DMS79 (cell line): ENCODE measurements around the gene NPFFR1.

ENCODE experiments used
- DNase-seq: peaks from one replicate; lab custom pipeline; 2025; lab: John Stamatoyannopoulos, UW

Gene NPFFR1, protein sequence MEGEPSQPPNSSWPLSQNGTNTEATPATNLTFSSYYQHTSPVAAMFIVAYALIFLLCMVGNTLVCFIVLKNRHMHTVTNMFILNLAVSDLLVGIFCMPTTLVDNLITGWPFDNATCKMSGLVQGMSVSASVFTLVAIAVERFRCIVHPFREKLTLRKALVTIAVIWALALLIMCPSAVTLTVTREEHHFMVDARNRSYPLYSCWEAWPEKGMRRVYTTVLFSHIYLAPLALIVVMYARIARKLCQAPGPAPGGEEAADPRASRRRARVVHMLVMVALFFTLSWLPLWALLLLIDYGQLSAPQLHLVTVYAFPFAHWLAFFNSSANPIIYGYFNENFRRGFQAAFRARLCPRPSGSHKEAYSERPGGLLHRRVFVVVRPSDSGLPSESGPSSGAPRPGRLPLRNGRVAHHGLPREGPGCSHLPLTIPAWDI

DNA sequence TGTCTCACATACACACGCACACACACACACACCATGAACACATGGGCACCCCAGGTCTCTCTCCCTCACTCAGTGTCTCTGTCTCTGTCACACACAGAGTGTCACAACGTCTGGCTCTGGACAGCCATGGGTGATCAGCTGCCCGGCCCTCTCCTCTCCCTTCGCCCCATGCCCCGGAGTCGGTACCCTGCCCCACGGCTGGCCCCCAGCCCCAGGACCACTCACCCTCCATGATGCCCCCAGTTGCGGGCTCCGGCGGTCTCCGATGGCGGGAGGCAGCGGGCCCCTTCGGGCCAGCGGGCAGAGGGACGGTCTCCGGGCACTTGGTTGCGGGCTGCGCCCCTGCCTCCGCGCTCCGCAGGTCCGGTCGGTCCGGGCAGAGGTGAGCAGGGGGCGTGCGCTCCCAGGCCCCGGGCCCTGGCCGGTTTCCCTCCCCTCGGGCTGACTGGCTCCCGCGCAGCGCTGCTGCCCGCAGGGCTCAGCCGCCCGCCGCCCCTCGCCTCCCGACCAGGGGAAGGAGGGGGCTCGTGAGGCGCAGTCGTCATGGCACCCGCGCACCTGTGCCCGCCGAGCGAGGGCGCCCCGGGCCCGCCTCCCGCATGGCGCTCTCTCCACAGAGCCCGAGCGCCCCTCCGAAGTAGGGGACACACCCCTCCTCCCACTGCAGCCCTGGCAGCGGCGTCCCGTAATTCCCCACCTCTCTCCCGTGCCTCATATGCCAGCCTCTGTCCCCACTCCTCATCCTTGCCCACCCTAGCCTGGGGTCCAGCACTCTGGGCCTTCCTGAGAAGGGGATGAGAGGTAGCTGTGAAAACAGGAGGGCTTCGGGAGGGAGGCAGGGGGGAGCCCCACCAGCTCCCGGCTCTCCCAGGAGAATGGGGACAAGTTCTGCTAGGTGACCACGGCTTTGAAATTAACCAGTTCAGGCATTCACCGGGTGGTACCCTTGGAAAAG lies at the start of gene NPFFR1:
TSS of gene NPFFR1 (minus strand) at position 560 of the 955 bp plus-strand sequence. CDS start at position 232, 328 bp downstream.
- peak; percentile 2 for DNase-seq

DNA sequence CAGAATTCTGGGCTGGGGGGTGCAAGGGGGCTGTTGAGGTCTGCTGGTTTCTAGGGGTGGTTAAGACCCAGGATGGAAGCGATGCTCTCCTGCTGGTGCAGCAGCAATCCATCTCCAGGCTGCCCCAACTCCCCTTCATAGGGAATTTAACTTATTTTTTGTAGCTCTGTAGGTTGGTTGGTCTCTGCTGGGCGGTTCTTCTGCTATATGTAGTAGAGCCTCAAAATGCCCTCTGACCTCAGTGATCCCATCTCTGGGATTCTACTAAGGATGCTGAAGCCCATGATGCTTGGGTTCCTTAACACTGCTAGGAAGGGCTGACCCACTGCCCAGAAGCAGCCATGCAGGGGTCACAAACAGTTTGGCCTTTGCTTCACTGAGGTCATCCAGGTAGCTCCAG lies 49.5 kb upstream of the NPFFR1 start:
- no peak for DNase-seq

DNA sequence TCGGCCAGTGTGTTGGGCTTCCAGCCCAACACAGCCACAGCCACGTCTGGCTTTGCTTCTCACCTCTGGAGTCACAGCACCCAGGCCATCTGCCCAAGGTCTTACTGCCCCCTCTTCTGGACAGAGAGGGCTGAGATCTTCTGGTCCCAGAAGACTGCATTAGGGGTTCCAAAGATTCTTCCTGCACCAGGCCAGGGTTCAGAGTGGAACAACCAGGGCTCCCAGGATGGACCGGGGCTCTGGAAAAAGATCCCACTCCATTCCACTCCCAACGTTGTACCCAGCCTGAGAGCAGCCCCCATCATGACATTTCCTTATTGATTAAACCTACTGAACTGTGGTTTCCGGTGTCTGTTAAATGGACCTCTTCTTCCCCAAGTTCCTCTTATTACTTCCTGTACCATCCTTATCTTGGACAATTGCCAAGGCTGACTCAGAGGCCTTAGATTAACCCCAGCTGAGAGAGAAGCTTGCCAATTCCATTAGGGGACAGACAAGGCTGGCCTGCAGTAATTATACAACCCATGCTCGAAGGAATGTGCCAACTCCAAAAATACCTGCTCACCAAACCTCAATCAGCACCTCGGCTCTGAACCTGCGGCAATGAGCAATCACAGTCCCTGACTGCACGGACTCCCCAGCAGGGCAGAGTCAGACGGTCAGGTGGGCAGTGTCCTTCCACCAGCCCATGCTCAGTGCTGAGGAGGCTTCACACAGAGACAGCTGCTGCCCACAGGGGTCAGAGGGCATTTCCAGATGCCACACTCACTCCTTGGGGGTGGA lies 47.9 kb upstream of the NPFFR1 start:
- peak; percentile 6 for DNase-seq

DNA sequence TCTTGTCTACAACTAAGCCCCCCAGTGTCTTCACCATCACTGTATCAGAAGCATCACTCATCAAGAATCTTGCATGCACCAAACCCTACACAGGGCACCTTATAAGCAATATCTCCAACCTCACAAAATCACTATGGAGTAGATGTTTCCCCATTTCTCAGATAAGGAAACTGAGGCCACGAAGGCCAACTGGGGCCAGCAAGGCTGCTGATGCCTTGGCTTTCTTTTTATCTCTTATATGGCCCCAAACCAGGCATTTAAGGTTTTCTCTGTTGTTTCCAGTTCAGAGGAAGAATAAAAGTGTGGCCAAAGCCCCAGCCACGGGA lies 47.3 kb upstream of the NPFFR1 start:
- DNase-seq = no peak

DNA sequence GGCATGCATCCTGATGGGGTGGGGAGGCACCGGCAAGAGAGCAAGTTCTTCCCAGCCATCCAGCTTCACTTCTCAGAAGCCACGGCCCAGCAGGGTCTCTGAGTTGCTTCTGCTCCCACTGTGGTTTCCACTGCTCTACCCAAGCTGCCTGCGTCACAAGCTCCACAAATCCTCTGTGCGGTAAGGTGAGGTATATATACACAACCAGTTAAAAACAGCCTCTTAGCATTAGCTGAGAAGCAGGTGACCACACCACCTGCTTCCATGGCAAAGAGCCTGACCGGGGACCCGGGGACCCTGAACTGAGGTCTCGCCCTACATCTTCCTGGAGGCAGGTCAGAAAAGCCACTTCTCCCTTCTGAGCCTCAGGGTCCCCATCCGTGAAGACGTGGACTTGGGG lies 46.9 kb upstream of the NPFFR1 start:
- DNase-seq = no peak

DNA sequence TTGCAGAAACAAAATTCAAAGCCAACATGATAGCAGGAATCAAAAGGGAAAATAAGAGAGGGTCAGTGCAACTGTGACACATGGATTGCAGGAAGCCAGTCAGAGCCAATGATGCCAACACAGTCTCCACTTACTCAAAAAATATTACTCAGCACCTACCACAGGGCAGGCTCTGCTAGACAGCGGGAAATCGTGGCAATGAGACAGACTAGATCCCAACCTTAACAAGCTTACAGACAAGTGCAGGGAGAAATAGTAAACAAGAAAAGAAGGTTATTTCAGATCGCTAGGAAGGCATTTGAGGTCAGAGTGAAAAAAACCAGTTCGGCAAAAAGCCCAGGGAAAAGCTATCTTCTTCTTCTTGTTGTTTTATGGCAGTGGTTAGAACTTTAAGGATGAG lies 45.2 kb upstream of the NPFFR1 start:
- no peak for DNase-seq

DNA sequence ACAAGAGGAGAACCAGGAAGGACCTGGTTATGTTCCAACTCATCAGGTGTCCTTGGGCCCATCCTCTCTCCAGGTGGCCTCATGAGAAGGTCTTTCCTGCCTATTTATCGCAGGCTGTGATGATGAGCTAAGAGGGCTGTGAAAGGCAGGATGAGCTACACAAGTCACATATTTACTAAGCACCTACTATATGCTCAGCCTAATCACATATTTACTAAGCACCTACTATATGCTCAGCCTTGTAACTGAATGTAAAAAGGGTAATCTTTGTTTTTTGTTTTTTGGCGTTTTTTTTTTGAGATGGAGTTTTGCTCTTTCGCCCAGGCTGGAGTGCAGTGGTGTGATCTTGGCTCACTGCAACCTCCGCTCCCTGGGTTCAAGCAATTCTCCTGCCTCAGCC lies 44.2 kb upstream of the NPFFR1 start:
- DNase-seq = no peak

DNA sequence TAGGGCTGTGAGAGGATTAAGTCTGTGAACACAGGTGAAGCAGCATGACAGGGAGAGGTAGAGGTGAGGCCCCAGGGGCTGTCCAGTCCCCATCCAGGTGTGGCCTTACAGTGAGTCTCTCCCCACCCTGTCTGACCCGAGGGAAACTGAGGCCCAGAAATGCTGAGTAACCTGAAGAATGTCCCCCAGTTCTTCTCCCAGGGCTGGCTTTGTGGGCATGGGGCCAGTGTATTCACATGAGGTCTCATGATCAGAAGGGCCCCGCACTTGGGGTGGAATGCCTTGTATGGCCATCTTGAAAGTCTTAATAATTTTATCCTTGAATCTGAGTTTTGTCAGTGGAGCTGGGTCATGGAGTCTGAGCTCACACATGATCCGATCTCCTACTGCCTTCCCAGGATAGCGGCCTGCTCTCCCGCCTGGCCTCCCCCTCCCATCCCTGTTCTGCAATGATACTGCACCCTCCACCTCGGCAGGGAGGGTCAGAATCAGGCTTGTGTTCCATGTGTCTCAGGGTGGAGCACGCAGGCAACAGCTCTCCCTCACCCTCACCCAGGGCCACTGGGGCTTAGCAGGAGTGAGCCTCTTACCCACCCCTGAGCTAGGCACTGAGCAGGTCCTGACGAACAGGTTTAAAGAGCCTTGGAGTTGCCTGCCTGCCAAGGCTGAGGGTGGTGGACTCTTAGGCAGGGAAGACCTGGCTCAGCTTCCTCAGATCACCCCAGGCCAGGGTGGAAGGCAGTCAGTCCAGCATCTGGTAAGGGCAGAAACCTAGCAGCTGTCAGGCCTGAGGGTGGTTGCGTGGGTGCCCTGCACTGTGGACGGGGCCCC lies 41.4 kb upstream of the NPFFR1 start:
- DNase-seq = no peak

DNA sequence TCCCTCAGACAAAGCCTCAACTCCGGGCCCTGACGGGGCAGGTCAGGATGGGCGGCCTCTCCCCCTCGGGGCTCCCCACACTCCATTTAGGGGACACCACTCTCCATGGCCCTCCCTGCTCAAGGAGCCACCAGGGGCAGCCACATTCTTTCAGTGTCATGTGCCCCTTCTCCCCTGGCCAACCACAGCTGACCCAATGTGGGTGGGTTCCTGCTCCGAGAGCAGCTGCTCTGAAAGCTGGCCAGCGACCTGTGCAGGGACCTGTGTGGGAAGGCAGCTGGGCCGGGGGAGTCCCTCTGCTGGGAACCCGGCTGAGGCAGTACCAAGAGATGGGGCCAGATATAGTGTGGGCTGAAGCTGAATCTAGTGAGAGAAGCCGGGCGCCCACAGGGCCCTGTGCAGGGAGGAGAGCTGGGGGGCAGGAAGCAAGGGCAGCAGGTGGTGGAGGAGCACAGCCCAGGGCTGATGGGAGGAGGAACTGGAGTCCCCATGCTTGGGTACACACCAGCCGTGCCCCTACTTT lies 40.6 kb upstream of the NPFFR1 start:
- no peak for DNase-seq

DNA sequence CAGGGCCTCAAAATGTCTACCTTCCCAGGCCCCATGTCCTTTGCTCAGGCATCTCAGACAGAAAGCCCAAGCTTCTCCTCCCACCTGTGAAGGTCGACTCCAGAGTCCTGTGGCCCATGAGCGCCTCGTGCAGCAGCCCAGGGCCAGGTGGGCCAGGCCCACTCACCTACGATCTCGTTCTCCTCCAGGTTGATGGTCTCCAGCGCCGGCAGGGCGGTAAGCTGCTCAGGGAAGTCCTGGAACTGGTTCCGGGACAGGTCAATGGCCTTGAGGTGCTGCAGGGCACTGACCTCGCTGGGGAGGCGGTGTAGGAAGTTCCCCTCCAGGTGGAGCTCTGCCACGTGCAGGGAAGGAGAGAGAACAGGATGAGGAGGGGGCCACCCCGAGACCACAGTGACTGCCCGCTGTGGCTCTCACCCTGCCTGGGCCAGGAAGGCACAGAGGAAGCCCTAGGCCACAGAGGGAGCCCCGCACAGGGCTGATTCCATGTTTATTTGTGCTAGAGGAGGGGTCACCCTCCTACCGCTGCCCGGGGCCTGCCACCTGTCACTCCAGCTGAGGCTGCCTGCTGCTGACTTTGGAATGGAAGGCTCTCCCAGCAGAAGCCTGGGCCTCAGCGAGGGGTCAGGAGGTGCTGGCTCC lies 40.0 kb upstream of the NPFFR1 start:
- no peak for DNase-seq

DNA sequence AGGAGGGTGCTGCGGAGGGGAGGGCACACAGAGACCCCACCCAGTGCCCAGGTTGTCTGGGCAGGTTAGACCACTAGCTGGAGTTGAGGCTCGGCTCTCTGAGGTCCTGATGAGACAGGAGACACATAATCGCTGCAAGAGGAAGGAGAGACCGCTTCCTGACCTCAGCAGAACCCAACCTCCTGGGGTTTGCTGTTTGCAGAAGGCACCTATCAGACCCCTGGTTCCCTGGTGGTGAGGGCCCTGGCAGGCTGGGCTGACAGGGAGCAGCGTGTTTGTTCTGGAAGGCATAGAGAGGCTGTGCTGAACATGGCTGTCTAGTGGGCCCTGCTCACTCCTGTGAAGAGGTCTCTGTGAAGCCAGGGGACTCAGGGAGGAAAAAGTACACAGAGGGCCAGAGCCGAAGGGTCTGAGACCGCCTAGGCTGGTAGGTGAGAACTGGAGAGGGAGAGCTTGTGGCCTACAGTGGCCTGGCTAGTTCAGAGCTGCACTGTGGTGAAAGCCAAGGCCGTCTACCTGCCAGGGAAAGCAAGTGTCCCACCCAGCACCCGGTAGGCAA lies 39.4 kb upstream of the NPFFR1 start:
- DNase-seq = no peak

DNA sequence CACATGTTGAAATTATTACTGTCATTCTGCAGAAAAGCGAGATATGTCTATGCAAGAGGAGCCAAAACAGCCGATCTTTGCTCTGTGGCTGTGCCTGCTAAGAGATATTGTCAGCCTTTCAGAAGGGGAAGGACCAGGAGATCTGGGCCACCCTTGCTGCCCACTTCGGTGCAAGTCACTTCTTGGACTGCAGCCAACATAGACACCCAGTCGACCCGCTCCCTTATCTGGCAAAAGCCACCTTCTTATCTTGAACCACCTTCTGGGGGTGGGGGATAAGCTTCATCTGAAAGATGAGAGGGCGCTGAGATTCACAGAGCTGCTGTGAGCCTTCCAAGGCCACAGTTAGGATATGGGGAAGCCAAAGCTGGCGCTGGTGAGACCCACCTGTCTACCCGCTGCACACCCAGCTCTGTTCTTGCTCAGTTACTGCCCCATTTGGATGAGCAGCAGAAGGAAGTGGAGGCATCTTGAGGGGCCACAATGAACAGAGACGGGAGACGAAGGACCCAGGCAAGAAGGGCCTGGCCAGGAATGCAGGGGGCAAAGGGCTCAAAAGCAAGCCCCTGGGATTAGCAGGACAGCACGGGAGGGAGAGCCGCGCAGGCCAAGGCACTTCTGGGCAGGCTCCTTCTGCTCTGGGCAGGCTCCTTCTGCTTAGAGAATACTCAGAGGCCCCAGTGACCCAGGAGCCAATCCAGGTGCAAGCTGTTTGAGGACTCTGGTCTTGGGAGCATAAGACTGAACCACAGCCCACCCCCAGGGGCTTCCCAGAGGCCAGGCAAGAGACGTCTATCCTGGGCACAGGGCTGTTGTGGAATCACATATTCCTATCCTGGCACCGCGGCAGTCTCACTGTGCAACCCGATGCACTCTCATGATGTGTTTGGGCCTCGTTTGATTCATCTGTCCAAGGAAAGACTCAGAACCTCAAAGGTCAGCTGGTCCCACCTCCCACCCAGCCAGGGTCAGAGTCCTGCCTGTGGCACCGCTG lies 38.4 kb upstream of the NPFFR1 start:
- DNase-seq = no peak

DNA sequence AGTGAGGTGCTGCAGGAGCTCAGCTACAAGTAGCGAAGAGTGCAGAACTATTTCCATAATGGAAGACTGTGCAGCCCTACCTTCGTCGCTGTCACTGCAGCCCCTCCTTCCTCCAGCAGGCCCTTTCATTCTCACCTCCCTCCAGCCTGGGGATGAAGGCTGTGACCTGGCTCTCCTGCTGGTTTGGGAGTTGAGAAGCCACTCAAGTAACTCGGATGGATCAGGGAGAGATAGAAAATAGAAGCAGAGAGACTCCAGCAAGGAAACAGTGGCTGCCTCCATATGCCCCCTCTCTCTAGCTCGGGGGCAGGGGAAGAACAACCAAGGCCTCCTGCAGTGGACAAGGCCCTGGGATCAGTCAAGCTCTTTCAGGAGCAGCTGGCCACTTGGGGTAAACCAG lies 37.4 kb upstream of the NPFFR1 start:
- DNase-seq = no peak

DNA sequence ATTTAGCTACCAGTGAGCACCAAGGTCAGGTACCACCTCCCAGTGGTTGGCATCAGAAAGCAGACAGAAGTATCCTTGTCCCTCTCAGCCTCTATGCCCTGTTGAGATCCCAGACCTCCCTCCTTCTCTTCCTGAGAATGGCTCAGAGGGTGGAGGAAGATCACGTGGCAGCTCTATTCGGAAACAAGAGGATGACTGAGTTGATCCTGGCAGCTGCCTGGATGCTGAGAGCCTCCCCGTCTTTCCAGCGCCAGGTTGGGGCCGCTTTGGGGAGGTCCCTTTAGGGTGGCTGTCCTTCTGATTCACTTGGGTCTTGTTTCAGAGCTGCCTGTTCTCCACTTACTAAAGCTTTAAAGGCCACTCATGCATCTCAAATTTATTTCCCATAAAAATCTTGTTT lies 36.9 kb upstream of the NPFFR1 start:
- peak; percentile 65 for DNase-seq

DNA sequence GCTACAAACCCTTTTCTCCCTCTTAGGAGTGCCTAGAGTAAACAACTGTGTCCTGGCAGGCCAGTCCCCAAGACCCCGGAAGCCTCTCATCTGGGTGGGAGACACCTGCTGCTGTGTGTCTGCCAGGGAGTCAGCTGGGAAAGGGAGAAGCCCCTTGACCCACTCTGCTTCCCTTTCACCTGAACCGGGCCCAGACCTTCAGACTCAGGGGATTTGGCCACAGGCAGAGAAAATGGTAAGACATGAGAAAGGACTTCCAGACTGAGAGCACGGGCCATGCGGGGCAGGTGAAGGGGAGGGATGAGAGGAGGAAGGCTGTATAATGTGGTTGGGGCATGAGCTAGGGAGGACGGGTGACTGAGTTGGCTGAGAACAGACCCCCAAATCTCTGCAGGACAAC lies 36.0 kb upstream of the NPFFR1 start:
- no peak for DNase-seq

DNA sequence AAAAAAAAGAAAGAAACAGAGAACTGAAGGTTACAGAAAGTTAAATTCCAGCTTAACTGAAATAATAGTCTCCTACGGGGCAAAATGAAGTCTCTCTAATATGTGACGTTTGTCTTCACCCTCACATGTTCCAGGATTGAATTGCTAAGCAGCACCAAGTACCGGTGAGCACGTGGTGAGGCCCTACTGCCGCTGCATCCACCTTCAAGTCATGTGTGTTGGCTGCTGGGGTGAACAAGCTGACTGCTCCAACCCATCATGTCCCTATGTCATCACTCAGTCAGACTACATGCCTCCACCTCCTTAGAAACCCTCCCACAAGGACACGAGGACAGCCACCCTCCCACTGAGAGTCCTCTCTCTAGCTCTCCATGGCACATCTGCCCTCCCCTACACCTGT lies 35.4 kb upstream of the NPFFR1 start:
- no peak for DNase-seq

DNA sequence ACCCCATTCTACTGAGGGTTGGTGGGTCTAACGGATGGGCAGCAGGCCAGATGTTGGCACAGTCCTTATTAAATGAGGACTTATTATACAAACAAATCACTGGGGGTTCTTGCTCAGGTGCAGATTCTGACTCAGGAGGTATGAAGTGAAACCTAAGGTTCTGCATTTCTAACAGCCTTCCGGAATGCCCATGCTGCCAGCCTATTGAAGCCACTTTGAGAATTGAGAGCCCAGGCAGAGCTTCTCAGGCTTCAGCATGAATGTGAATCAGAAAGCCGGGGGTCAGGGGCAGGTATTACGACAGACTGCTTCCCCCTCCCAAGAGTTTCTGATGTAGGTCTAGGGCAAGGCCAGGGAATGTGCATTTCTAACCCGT lies 34.1 kb upstream of the NPFFR1 start:
- no peak for DNase-seq

DNA sequence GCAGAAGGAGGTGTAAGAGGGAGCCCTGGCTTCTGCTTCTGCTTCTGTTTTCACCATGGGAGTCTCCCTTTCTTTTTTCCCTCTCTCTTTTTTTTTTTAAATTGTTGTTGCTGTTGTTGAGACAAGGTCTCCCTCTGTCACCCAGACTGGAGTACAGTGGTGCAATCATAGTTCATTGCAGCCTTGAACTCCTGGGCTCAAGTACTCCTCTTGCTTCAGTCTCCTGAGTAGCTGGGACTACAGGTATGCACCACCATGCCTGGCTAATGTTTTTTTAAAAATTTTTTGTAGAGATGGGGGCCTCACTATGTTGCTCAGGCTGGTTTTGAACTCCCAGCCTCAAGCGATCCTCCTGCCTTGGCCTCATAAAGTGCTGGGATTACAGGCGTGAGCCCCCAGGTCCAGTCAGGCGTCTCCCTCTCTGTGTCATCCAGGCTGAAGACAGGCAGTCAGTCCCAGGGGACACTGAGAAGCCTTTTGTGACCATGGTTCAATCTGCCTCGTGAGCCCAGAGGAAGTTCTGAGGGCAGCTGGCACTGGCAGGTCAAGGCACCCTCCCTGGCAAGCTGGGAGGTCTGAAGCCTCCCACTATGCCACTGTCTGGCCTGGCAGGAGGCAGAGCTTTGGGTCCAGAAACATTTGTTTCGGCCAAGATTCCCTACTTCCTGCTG lies 33.6 kb upstream of the NPFFR1 start:
- no peak for DNase-seq

DNA sequence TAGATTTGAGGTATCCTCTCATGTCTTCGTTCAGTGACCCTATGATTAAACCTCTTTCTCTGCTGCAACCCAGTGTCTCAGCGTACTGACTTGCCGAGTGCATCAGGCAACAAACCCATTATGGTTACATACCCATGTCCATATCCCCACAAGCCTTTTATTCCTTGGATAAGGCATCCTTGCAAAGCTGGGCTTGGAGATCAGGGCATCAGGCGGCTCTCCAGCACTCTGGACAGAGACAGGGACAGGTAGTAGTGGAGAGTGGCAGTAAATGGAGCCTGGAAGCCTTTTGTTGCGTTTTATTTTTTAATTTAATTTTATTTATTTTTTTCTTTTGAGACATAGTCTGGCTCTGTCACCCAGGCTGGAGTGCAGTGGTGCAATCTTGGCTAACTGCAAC lies 32.0 kb upstream of the NPFFR1 start:
- no peak for DNase-seq
